ENCODE measurements around the gene ANKRD9. TPM values are rescaled to one million over a fixed set of nuclear protein-coding genes. Genes with fewer than 3 reads are reported as not detected.

ANKRD9 gene
- total RNA-seq, 4 donors from 2014 or later = 171 to 504 (median 319) TPM

DNA sequence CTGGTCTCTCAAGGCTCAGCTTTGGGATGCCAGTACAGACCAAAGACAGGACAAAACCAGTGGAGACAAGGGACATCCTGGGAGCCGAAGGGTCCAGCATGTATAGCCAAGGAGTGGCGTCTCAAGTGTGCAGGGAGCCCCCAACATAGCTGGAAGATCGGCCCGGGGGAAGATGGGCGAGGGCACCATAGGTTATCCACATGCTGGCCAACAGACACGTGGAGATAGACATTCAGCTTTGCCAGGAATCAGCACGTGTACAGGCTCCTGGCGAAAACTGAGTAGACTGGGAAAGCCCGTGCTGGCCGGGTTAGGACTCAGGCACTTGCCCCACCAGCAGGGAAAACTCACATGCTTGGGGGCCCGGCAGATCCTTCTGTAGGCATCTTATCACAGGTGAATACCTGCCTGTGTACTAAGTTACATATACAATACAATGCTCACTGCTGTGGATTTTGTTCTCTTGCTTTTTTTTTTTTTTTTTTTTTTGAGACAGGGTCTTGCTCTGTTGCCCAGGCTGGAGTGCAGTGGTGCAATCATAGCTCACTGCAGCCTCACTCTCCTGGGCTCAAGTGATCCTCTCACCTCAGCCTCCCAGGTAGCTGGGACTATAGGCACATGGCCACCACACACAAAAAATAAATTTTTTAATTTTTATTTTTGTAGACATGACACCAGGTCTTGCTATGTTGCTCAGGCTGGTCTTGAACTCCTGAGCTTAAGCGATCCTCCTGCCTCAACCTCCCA lies 5.6 kb upstream of the ANKRD9 start:
- H3K4me1 ChIP-seq = peaks cover 18 to 32% (median 25%) of the 10 kb centered on the region in 4 donors
- H3K9me3 ChIP-seq = no peaks in the 10 kb centered on the region
- WGBS, 2 donors (ENCODE audit: low coverage in 1 of 2) = 82 to 88% methylated on average over 5 to 12 of the region's 12 CpGs
- in situ Hi-C loops (cut with MboI; ENCODE audit: low pct_ligation_motif_present in 1 of 4, low pct_unique_long_range_greater_than_20kb in 1 of 4, low sequenced_read_pairs in 3 of 4) (loop anchor here (5.0 to 25.0 kb wide), 4 partner anchors 73 to 153 kb away; partner anchors contain the start of genes CINP (in 1 of the 4) and TECPR2 (in 1 of the 4)), intact Hi-C loops (cut with DNase I; ENCODE audit: low total_unique reads) (no loop called here)
- TF ChIP-seq, protein P1, sequence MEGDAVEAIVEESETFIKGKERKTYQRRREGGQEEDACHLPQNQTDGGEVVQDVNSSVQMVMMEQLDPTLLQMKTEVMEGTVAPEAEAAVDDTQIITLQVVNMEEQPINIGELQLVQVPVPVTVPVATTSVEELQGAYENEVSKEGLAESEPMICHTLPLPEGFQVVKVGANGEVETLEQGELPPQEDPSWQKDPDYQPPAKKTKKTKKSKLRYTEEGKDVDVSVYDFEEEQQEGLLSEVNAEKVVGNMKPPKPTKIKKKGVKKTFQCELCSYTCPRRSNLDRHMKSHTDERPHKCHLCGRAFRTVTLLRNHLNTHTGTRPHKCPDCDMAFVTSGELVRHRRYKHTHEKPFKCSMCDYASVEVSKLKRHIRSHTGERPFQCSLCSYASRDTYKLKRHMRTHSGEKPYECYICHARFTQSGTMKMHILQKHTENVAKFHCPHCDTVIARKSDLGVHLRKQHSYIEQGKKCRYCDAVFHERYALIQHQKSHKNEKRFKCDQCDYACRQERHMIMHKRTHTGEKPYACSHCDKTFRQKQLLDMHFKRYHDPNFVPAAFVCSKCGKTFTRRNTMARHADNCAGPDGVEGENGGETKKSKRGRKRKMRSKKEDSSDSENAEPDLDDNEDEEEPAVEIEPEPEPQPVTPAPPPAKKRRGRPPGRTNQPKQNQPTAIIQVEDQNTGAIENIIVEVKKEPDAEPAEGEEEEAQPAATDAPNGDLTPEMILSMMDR (IDR thresholded peaks at IDR 0.05) = no peak
- no peak for TF ChIP-seq POLR2A (IDR thresholded peaks at IDR 0.05)
- no peak for TF ChIP-seq POLR2AphosphoS5 (IDR thresholded peaks at IDR 0.05)
- no peak for TF ChIP-seq EP300 (IDR thresholded peaks at IDR 0.05; ENCODE audit: low read depth)
- no peaks in the 10 kb centered on the region for H3K36me3 ChIP-seq
- no peaks in the 10 kb centered on the region for H3K27me3 ChIP-seq
- no peak for DNase-seq
- no peak overlapping the region for H3K4me3 ChIP-seq
- no peak overlapping the region for H3K27ac ChIP-seq

- Histone ChIP-seq H3K36me3 (no peaks in the 10 kb centered on the region), H3K9me3 (no peaks in the 10 kb centered on the region), H3K27ac (no peak overlapping the region), H3K27me3 (no peaks in the 10 kb centered on the region), H3K4me3 (no peak overlapping the region), H3K4me1 (peaks cover 18 to 34% (median 28%) of the 10 kb centered on the region in 4 donors)
- in situ Hi-C loops (cut with MboI; ENCODE audit: low pct_ligation_motif_present in 1 of 4, low pct_unique_long_range_greater_than_20kb in 1 of 4, low sequenced_read_pairs in 3 of 4) (loop anchor here in 1 of 4 donors (10.0 to 25.0 kb wide), 2 partner anchors 79 to 152 kb away; partner anchors contain the start of genes CINP and TECPR2), intact Hi-C loops (cut with DNase I; ENCODE audit: low total_unique reads) (no loop called here)
- no peak for DNase-seq
- no peak for TF ChIP-seq POLR2AphosphoS5 (IDR thresholded peaks at IDR 0.05)
- no peak for TF ChIP-seq POLR2A (IDR thresholded peaks at IDR 0.05)
- TF ChIP-seq, protein P1 (IDR thresholded peaks at IDR 0.05) = no peak
- TF ChIP-seq EP300 (IDR thresholded peaks at IDR 0.05; ENCODE audit: low read depth) = no peak
- WGBS, 2 donors (ENCODE audit: low coverage in 1 of 2) = 88 to 100% methylated on average over 4 to 21 of the region's 21 CpGs
These were observed 4.6 kb upstream of the ANKRD9 start for GRCh38 chr14:102513899-102514772.

DNA sequence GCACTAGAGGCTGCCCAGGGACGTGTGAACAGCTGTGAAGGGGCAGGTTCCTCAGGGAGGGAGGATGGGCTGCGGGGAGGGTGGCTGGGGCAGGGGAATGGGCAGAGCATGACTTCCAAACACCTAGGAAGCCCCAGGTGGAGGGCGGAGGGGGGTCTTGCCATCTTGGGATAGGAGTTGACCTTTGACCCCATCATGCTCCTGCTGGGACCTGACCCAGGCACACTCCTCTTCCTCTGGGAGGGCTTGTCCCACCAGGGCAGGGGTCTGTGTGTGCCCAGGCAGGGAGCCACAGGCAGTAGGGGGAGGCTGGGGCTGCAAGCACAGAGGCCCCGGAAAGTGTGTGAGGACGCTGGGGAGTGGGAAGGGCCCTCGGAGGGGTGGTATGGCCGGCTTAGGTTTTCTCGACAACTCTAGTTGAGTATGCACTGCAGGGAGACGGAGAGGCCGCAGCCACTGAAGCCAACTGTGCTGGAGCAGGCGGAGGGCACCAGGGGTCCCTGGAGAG lies 3.3 kb upstream of the ANKRD9 start:
- H3K27ac ChIP-seq = no peak overlapping the region
- in situ Hi-C loops (cut with MboI; ENCODE audit: low pct_ligation_motif_present in 1 of 4, low pct_unique_long_range_greater_than_20kb in 1 of 4, low sequenced_read_pairs in 3 of 4) = loop anchor here in 1 of 4 donors (10.0 to 25.0 kb wide), 2 partner anchors 78 to 151 kb away; partner anchors contain the start of genes CINP and TECPR2

More for the DNA sequence above, 3.3 kb upstream of the ANKRD9 start:
- Histone ChIP-seq H3K4me3 (no peak overlapping the region), H3K27me3 (no peaks in the 10 kb centered on the region), H3K4me1 (peaks cover 18 to 45% (median 34%) of the 10 kb centered on the region in 4 donors), H3K9me3 (no peaks in the 10 kb centered on the region), H3K36me3 (no peaks in the 10 kb centered on the region)
- intact Hi-C loops (cut with DNase I; ENCODE audit: low total_unique reads) = no loop called here
- TF ChIP-seq POLR2AphosphoS5 (IDR thresholded peaks at IDR 0.05) = no peak
- no peak for TF ChIP-seq POLR2A (IDR thresholded peaks at IDR 0.05)
- TF ChIP-seq EP300 (IDR thresholded peaks at IDR 0.05; ENCODE audit: low read depth) = no peak
- TF ChIP-seq, protein P1 (IDR thresholded peaks at IDR 0.05) = no peak
- 89% methylated on average over 11 of the region's 11 CpGs; no CpG with 5 or more reads in 1 of the 2 donors for WGBS, 2 donors (ENCODE audit: low coverage in 1 of 2)
- no peak for DNase-seq

All from transverse colon (tissue), 4 donors.